Measurements from ENCODE around the gene FSIP1.

The FSIP1 gene

GRCh38 chr15:39761006-39761405 is 21.6 kb downstream of the FSIP1 start:
- H3K27ac ChIP-seq = no peak overlapping the region
- H3K4me1 ChIP-seq (ENCODE audit: control insufficient read depth in 1 of 2, insufficient read depth in 1 of 2, low read depth in 1 of 2, low read length in 1 of 2) = no peaks in the 10 kb centered on the region
- no peaks in the 10 kb centered on the region for H3K9me3 ChIP-seq
- TF ChIP-seq CTCF (IDR thresholded peaks at IDR 0.05) = no peak
- no peaks in the 10 kb centered on the region for H3K27me3 ChIP-seq
- no peaks in the 10 kb centered on the region for H3K36me3 ChIP-seq
- H3K4me3 ChIP-seq (ENCODE audit: low read depth in 1 of 2, low read length in 1 of 2) = no peak overlapping the region

GRCh38 chr15:39756806-39757522 is 25.7 kb downstream of the FSIP1 start:
- Histone ChIP-seq H3K4me3 (ENCODE audit: low read depth in 1 of 2, low read length in 1 of 2) (no peak overlapping the region), H3K27me3 (no peaks in the 10 kb centered on the region), H3K27ac (no peak overlapping the region), H3K4me1 (ENCODE audit: control insufficient read depth in 1 of 2, insufficient read depth in 1 of 2, low read depth in 1 of 2, low read length in 1 of 2) (no peaks in the 10 kb centered on the region), H3K36me3 (no peaks in the 10 kb centered on the region), H3K9me3 (no peaks in the 10 kb centered on the region)
- peak; percentile 56 for TF ChIP-seq CTCF (IDR thresholded peaks at IDR 0.05)

- no peaks in the 10 kb centered on the region for H3K36me3 ChIP-seq
- no peaks in the 10 kb centered on the region for H3K4me1 ChIP-seq (ENCODE audit: control insufficient read depth in 1 of 2, insufficient read depth in 1 of 2, low read depth in 1 of 2, low read length in 1 of 2)
- no peaks in the 10 kb centered on the region for H3K27me3 ChIP-seq
- TF ChIP-seq CTCF (IDR thresholded peaks at IDR 0.05) = no peak
- H3K4me3 ChIP-seq (ENCODE audit: low read depth in 1 of 2, low read length in 1 of 2) = no peak overlapping the region
- H3K27ac ChIP-seq = no peak overlapping the region
- no peaks in the 10 kb centered on the region for H3K9me3 ChIP-seq
Measured at GRCh38 chr15:39752991-39753390, 29.6 kb downstream of the FSIP1 start.

- Histone ChIP-seq H3K9me3 (no peaks in the 10 kb centered on the region), H3K4me3 (ENCODE audit: low read depth in 1 of 2, low read length in 1 of 2) (no peak overlapping the region)
Measured at GRCh38 chr15:39752246-39752645, 30.4 kb downstream of the FSIP1 start.

GRCh38 chr15:39748276-39748675 is 34.4 kb downstream of the FSIP1 start:
- no peak overlapping the region for H3K4me3 ChIP-seq (ENCODE audit: low read depth in 1 of 2, low read length in 1 of 2)
- no peak for TF ChIP-seq CTCF (IDR thresholded peaks at IDR 0.05)
- no peaks in the 10 kb centered on the region for H3K27me3 ChIP-seq
- H3K27ac ChIP-seq = no peak overlapping the region
- no peaks in the 10 kb centered on the region for H3K36me3 ChIP-seq
- H3K9me3 ChIP-seq = no peaks in the 10 kb centered on the region
- H3K4me1 ChIP-seq (ENCODE audit: control insufficient read depth in 1 of 2, insufficient read depth in 1 of 2, low read depth in 1 of 2, low read length in 1 of 2) = peaks cover 12 to 17% of the 10 kb centered on the region in 2 experiments

More at GRCh38 chr15:39752246-39752645, 30.4 kb downstream of the FSIP1 start:
- Histone ChIP-seq H3K4me1 (ENCODE audit: control insufficient read depth in 1 of 2, insufficient read depth in 1 of 2, low read depth in 1 of 2, low read length in 1 of 2) (no peaks in the 10 kb centered on the region), H3K27me3 (no peaks in the 10 kb centered on the region), H3K27ac (no peak overlapping the region), H3K36me3 (no peaks in the 10 kb centered on the region)
- TF ChIP-seq CTCF (IDR thresholded peaks at IDR 0.05) = no peak
